GM23338 (cell line): ENCODE results near the gene ATP13A2. TPM values are rescaled to one million over a fixed set of nuclear protein-coding genes. Genes with fewer than 3 reads are reported as not detected.

Experiments used
- ATAC-seq: fragments of 200-7000 bp; cut with Tn5 transposase; 3 replicates; pipeline ENCODE4 v1.9.1; 2020
- DNase-seq: peaks from one replicate; pipeline ENCODE4 v3.0.0-alpha.2; 2015; ENCODE audit warnings: low spot score
- H2AFZ ChIP-seq: fragments of 200-600 bp; sonication (generic); 2 replicates; pipeline ENCODE4 v1.8.0; 2016; ENCODE audit warnings: antibody characterized with exemption, mild to moderate bottlenecking, moderate library complexity
- H3F3A ChIP-seq: fragments of 200-600 bp; sonication (generic); replicated peaks from 2 replicates; pipeline ENCODE4 v1.8.0; 2017; ENCODE audit warnings: antibody characterized with exemption, mixed run types, low read depth
- H3K27ac ChIP-seq: fragments of 200-600 bp; sonication (generic); 2 replicates; pipeline ENCODE4 v1.6.1; 2016; ENCODE audit warnings: low read depth
- H3K27me3 ChIP-seq: fragments of 200-600 bp; sonication (generic); 2 replicates; pipeline ENCODE4 v1.8.0; 2016; ENCODE audit warnings: mild to moderate bottlenecking, mixed run types, moderate library complexity; ENCODE audit not compliant: insufficient read depth
- H3K36me3 ChIP-seq: fragments of 200-600 bp; sonication (generic); 2 replicates; pipeline ENCODE4 v1.8.0; 2016; ENCODE audit warnings: mild to moderate bottlenecking; ENCODE audit not compliant: insufficient read depth
- H3K4me1 ChIP-seq: fragments of 200-600 bp; sonication (generic); 2 replicates; pipeline ENCODE4 v1.8.0; 2016; ENCODE audit warnings: mild to moderate bottlenecking, moderate library complexity; ENCODE audit not compliant: insufficient read depth
- H3K4me2 ChIP-seq: fragments of 200-600 bp; sonication (generic); 2 replicates; pipeline ENCODE4 v1.7.1; 2017; ENCODE audit warnings: mixed run types
- H3K4me3 ChIP-seq: fragments of 200-600 bp; sonication (generic); 2 replicates; pipeline ENCODE4 v1.6.1; 2016; ENCODE audit warnings: mixed run types
- H3K79me2 ChIP-seq: fragments of 200-600 bp; sonication (generic); replicated peaks from 2 replicates; pipeline ENCODE4 v1.8.0; 2017; ENCODE audit warnings: mild to moderate bottlenecking; ENCODE audit not compliant: insufficient read depth
- H3K9me2 ChIP-seq: fragments of 200-600 bp; sonication (generic); 2 replicates; pipeline ENCODE4 v1.8.0; 2017; ENCODE audit not compliant: insufficient read depth
- H4K20me1 ChIP-seq: fragments of 200-600 bp; sonication (generic); replicated peaks from 2 replicates; pipeline ENCODE4 v1.8.0; 2017; ENCODE audit warnings: mild to moderate bottlenecking; ENCODE audit not compliant: insufficient read depth
- H3K27ac Mint-ChIP-seq: 2 replicates; pipeline ENCODE4 v1.8.0; 2020; ENCODE audit warnings: inconsistent platforms, mild to moderate bottlenecking, moderate library complexity, mixed read lengths
- H3K27me3 Mint-ChIP-seq: 3 replicates; pipeline ENCODE4 v1.8.0; 2022; ENCODE audit warnings: low read depth, mild to moderate bottlenecking, moderate library complexity, mixed read lengths, inconsistent platforms; ENCODE audit not compliant: insufficient read depth, poor library complexity
- H3K36me3 Mint-ChIP-seq: 3 replicates; pipeline ENCODE4 v1.8.0; 2021; ENCODE audit warnings: low read depth, mild to moderate bottlenecking, inconsistent platforms, moderate library complexity, mixed read lengths
- H3K4me1 Mint-ChIP-seq: 3 replicates; pipeline ENCODE4 v1.8.0; 2020; ENCODE audit warnings: mild to moderate bottlenecking, inconsistent platforms, mixed read lengths
- H3K4me3 Mint-ChIP-seq: 3 replicates; pipeline ENCODE4 v1.8.0; 2021; ENCODE audit warnings: moderate library complexity, mild to moderate bottlenecking, inconsistent platforms, mixed read lengths
- H3K9me3 Mint-ChIP-seq: 3 replicates; pipeline ENCODE4 v1.8.0; 2020; ENCODE audit warnings: moderate library complexity, mild to moderate bottlenecking, inconsistent platforms, mixed read lengths
- CREB1 ChIP-seq: fragments of 250-450 bp; sonication (Bioruptor Pico); IDR thresholded peaks from 2 replicates; pipeline ENCODE4 v1.5.0; 2020; ENCODE audit warnings: low read depth, mild to moderate bottlenecking, moderate library complexity
- EZH2 ChIP-seq: fragments of 200-600 bp; sonication (generic); IDR thresholded peaks from one replicate; pipeline ENCODE4 v1.8.0; 2017; ENCODE audit warnings: antibody characterized with exemption, mild to moderate bottlenecking, low read depth; ENCODE audit not compliant: unreplicated experiment
- NANOG ChIP-seq: IDR thresholded peaks from 2 replicates; pipeline ENCODE4 v1.6.1; 2016; ENCODE audit warnings: antibody characterized with exemption, borderline replicate concordance
- POLR2AphosphoS5 ChIP-seq: IDR thresholded peaks from 2 replicates; pipeline ENCODE4 v1.6.1; 2016; ENCODE audit warnings: antibody characterized with exemption, low read depth
- REST ChIP-seq: IDR thresholded peaks from one replicate; pipeline ENCODE4 v1.6.1; 2018; ENCODE audit warnings: antibody characterized with exemption; ENCODE audit not compliant: unreplicated experiment
- ZNF462 ChIP-seq: fragments of 250-450 bp; sonication (Bioruptor Pico); IDR thresholded peaks from 2 replicates; pipeline ENCODE4 v1.5.0; 2020; ENCODE audit warnings: mild to moderate bottlenecking, moderate library complexity
- polyA plus RNA-seq: library from polyadenylated mRNA; unstranded; fragments of >200 nt; fragmentation: Nextera tagmentation; extraction: Ambion mirVana; gene quantifications from 2 replicates; pipeline ENCODE4 v1.2.1, GENCODE V29; 2016
- total RNA-seq: library from RNA; depleted of rRNA; stranded (reverse); fragments of >200 nt; shearing (Covaris generic); gene quantifications from 2 replicates; pipeline ENCODE4 v1.2.3, GENCODE V29; 2014

ATP13A2 gene
- total and polyA plus RNA-seq, 2 experiments from 2014 or later = 30.1 to 87.7 TPM

DNA sequence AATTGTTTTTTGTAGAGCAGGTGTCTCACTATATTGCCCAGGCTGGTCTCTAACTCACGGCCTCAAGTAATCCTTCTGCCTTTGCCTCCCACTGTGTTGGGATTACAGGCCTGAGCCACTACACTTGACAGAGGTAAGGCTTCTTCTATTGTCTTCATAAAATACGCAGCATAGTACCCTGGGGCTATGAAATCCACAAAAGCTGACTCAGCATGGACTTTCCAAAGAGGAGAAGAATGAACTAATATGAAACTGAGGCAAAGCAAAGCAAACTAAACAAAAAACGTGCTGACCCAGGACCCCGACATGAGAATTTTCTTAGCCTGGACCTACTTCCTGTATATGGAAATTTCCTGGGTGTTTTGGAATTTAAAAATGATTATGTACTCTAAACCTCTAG, 18.5 kb upstream of the ATP13A2 start:
- H3K4me3 Mint-ChIP-seq = no peak overlapping the region
- ATAC-seq = no peak
- peaks cover 34% of the 10 kb centered on the region for H3K36me3 Mint-ChIP-seq

More for the DNA sequence above, 18.5 kb upstream of the ATP13A2 start:
- H3K4me1 Mint-ChIP-seq = no peaks in the 10 kb centered on the region
- Histone ChIP-seq H3K4me2 (no peak overlapping the region), H3K79me2 (peaks cover 4% of the 10 kb centered on the region; the same call in 1 of the 2 replicates), H3K27ac (peak overlapping the region; percentile 59; the same call in 1 of the 2 replicates), H3K4me1 (peaks cover under 1% of the 10 kb centered on the region; the same call in 1 of the 2 replicates), H3K27me3 (no peaks in the 10 kb centered on the region), H3F3A (peaks cover 9% of the 10 kb centered on the region; the same call in 1 of the 2 replicates), H2AFZ (no peak overlapping the region), H3K9me2 (no peaks in the 10 kb centered on the region), H3K4me3 (no peak overlapping the region), H4K20me1 (peaks cover 2% of the 10 kb centered on the region; the same call in 1 of the 2 replicates), H3K36me3 (peaks cover 24% of the 10 kb centered on the region)
- DNase-seq = no peak
- no peak for TF ChIP-seq CREB1 (CRISPR knock-in tag)
- TF ChIP-seq NANOG = no peak
- no peak for TF ChIP-seq EZH2
- no peak for TF ChIP-seq POLR2AphosphoS5
- no peak for TF ChIP-seq ZNF462
- no peak for TF ChIP-seq REST
- no peaks in the 10 kb centered on the region for H3K9me3 Mint-ChIP-seq
- no peaks in the 10 kb centered on the region for H3K27me3 Mint-ChIP-seq
- H3K27ac Mint-ChIP-seq = no peak overlapping the region
